GM12892 (cell line): ENCODE measurements around the gene RTN4RL1.

Experiments used
- POLR2A ChIP-seq: IDR thresholded peaks from 2 replicates; pipeline ENCODE4 v1.6.1; 2011; ENCODE audit warnings: low read depth, low read length, control low read depth
- POLR2AphosphoS5 ChIP-seq: IDR thresholded peaks from 2 replicates; pipeline ENCODE4 v1.6.1; 2011; ENCODE audit warnings: low read depth, low read length, control low read depth

DNA sequence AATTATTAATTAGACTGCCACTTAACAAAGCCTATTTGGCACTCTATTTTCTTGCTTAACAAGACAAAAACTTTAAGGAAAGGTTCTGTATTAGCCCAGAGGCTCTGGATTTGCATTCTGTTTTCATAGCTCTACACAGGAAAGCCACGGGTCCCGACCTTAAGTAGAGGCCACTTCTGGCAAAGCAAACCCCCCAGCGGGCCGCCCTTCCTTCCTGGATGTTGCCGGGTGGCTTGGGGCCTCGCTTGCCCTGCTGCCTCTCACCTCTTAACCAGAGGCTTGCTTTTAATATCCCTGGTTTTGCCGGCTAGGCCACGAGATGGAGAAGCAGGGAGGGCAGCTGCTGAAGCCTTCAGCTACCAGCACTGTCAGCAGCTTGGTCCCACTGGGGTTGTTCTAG, 4.4 kb downstream of the RTN4RL1 start:
- TF ChIP-seq POLR2A: no peak
- TF ChIP-seq POLR2AphosphoS5: no peak
